HTR-8/SVneo (cell line): ENCODE measurements around the gene LCA5L.
A peak's percentile ranks its signal among the peaks of the same experiment; 100 is the strongest.

Experiments
- DNase-seq: peaks from one replicate; pipeline ENCODE4 v3.0.0; 2011; ENCODE audit warnings: low spot score, mixed read lengths; ENCODE audit not compliant: insufficient read length
- FAIRE-seq: peaks from 2 replicates; lab custom pipeline; 2011; peaks lifted over from hg19 to GRCh38; lab: Jason Lieb, UNC

Gene LCA5L

GRCh38 chr21:39445321-39446269, at the start of gene LCA5L:
Gene LCA5L (minus strand): TSS chr21:39445778. CDS start chr21:39428493, 17,285 bp downstream.
- DNase-seq (peak; percentile 93), FAIRE-seq (peak; percentile 91)

GRCh38 chr21:39489380-39489924, 43.9 kb upstream of the LCA5L start:
- FAIRE-seq: no peak
- no peak for DNase-seq

GRCh38 chr21:39484711-39485276, 39.2 kb upstream of the LCA5L start:
- DNase-seq (no peak), FAIRE-seq (no peak)

- FAIRE-seq: no peak
Measured at GRCh38 chr21:39483917-39484316, 38.3 kb upstream of the LCA5L start.

GRCh38 chr21:39481886-39482285, 36.3 kb upstream of the LCA5L start:
- FAIRE-seq (no peak), DNase-seq (no peak)

More at GRCh38 chr21:39483917-39484316, 38.3 kb upstream of the LCA5L start:
- no peak for DNase-seq

GRCh38 chr21:39480271-39480670, 34.7 kb upstream of the LCA5L start:
- FAIRE-seq (no peak), DNase-seq (no peak)

GRCh38 chr21:39479814-39480182, 34.2 kb upstream of the LCA5L start:
- no peak for FAIRE-seq
- DNase-seq: no peak

GRCh38 chr21:39479164-39479813, 33.7 kb upstream of the LCA5L start:
- FAIRE-seq: peak; percentile 79
- DNase-seq: no peak

- FAIRE-seq: no peak
Measured at GRCh38 chr21:39474611-39475010, 29.0 kb upstream of the LCA5L start.

GRCh38 chr21:39472786-39473185, 27.2 kb upstream of the LCA5L start:
- no peak for FAIRE-seq
- DNase-seq: no peak

More at GRCh38 chr21:39474611-39475010, 29.0 kb upstream of the LCA5L start:
- DNase-seq: no peak

- FAIRE-seq: no peak
- DNase-seq: no peak
Measured at GRCh38 chr21:39471598-39471997, 26.0 kb upstream of the LCA5L start.

- FAIRE-seq (no peak), DNase-seq (no peak)
Measured at GRCh38 chr21:39468559-39468958, 23.0 kb upstream of the LCA5L start.

- FAIRE-seq (no peak), DNase-seq (no peak)
Measured at GRCh38 chr21:39467746-39468145, 22.2 kb upstream of the LCA5L start.

GRCh38 chr21:39466584-39466983, 21.0 kb upstream of the LCA5L start:
- no peak for FAIRE-seq

GRCh38 chr21:39463308-39463707, 17.7 kb upstream of the LCA5L start:
- no peak for FAIRE-seq
- no peak for DNase-seq

More at GRCh38 chr21:39466584-39466983, 21.0 kb upstream of the LCA5L start:
- DNase-seq: no peak

GRCh38 chr21:39461419-39461818, 15.8 kb upstream of the LCA5L start:
- DNase-seq (no peak), FAIRE-seq (no peak)

- DNase-seq: no peak
- FAIRE-seq: no peak
Measured at GRCh38 chr21:39456665-39457064, 11.1 kb upstream of the LCA5L start.

- FAIRE-seq (no peak), DNase-seq (no peak)
Measured at GRCh38 chr21:39454949-39455668, 9.5 kb upstream of the LCA5L start.

GRCh38 chr21:39453571-39454179, 8.1 kb upstream of the LCA5L start:
- DNase-seq (no peak), FAIRE-seq (no peak)

GRCh38 chr21:39452970-39453342, 7.4 kb upstream of the LCA5L start:
- DNase-seq (no peak), FAIRE-seq (no peak)
